HepG2 (cell line): ENCODE measurements around the gene SMIM11. TPM values are rescaled to one million over a fixed set of nuclear protein-coding genes. Genes with fewer than 3 reads are reported as not detected.

ENCODE experiments used
- ARNTL ChIP-seq: sonication (generic); formaldehyde crosslinking; IDR thresholded peaks from 2 replicates; pipeline ENCODE4 v1.4.0; 2020; ENCODE audit warnings: mild to moderate bottlenecking, missing genetic modification reagents
- CHD2 ChIP-seq: IDR thresholded peaks from 2 replicates; pipeline ENCODE4 v1.6.1; 2011; ENCODE audit warnings: low read depth, low read length, improper control_type of control experiment
- FOSL1 ChIP-seq: sonication (generic); formaldehyde crosslinking; IDR thresholded peaks from 2 replicates; pipeline ENCODE4 v1.9.0; 2021; ENCODE audit warnings: missing genetic modification reagents, borderline replicate concordance
- KMT2B ChIP-seq: IDR thresholded peaks from 2 replicates; pipeline ENCODE4 v1.6.1; 2016; ENCODE audit warnings: missing genetic modification reagents, missing compliant biosample characterization
- MED13 ChIP-seq: sonication (generic); formaldehyde crosslinking; IDR thresholded peaks from 2 replicates; pipeline ENCODE4 v1.5.0; 2020; ENCODE audit warnings: missing genetic modification reagents
- NAIF1 ChIP-seq: sonication (generic); formaldehyde crosslinking; IDR thresholded peaks from 2 replicates; pipeline ENCODE4 v1.5.0; 2020; ENCODE audit warnings: mild to moderate bottlenecking, missing genetic modification reagents, borderline replicate concordance
- NBN ChIP-seq: fragments of 450-650 bp; conservative IDR thresholded peaks from 2 replicates; pipeline ENCODE4 v1.6.1; 2017
- RCOR2 ChIP-seq: IDR thresholded peaks from 2 replicates; pipeline ENCODE4 v1.6.1; 2016; ENCODE audit warnings: missing biosample characterization, missing genetic modification reagents
- RFX5 ChIP-seq: IDR thresholded peaks from 2 replicates; pipeline ENCODE4 v1.6.1; 2011; ENCODE audit warnings: low read depth, low read length, improper control_type of control experiment
- SALL2 ChIP-seq: sonication (generic); formaldehyde crosslinking; IDR thresholded peaks from 2 replicates; pipeline ENCODE4 v1.8.1; 2023; ENCODE audit warnings: mild to moderate bottlenecking, missing genetic modification reagents, inconsistent platforms
- TRIM24 ChIP-seq: sonication (generic); formaldehyde crosslinking; IDR thresholded peaks from 2 replicates; pipeline ENCODE4 v1.8.0; 2022; ENCODE audit warnings: mild to moderate bottlenecking, missing genetic modification reagents
- XBP1 ChIP-seq: sonication (generic); formaldehyde crosslinking; IDR thresholded peaks from 2 replicates; pipeline ENCODE4 v1.5.0; 2020; ENCODE audit warnings: missing genetic modification reagents
- ZBTB10 ChIP-seq: sonication (generic); formaldehyde crosslinking; IDR thresholded peaks from 2 replicates; pipeline ENCODE4 v1.4.0; 2020; ENCODE audit warnings: missing genetic modification reagents, borderline replicate concordance
- ZNF383 ChIP-seq: sonication (generic); formaldehyde crosslinking; IDR thresholded peaks from 2 replicates; pipeline ENCODE4 v1.4.0; 2020; ENCODE audit warnings: missing genetic modification reagents, mild to moderate bottlenecking, borderline replicate concordance
- ZNF44 ChIP-seq: sonication (generic); formaldehyde crosslinking; IDR thresholded peaks from 2 replicates; pipeline ENCODE4 v1.5.1; 2020; ENCODE audit warnings: mild to moderate bottlenecking, missing genetic modification reagents
- polyA plus RNA-seq, 8 experiments: library from polyadenylated mRNA; depleted of rRNA in 3 of 8; stranded (reverse) in 7 of 8; unstranded in 1 of 8; fragments of >200 nt; fragmentation: Illumina TruSeq in 4 of 8; extraction: Trizol in 4 of 8; gene quantifications; 2 replicates each; pipeline versions ENCODE4 v1.2.1 to v1.2.3, GENCODE V29; 2011 to 2016; ENCODE audit warnings: low read depth in 4 of 8, missing spikeins in 1 of 8, mixed read lengths in 1 of 8; ENCODE audit not compliant: insufficient read depth in 1 of 8
- total RNA-seq, 5 experiments: library from RNA; depleted of rRNA; stranded (reverse); fragments of >200 nt; fragmentation: Illumina TruSeq; extraction: Trizol; gene quantifications; 2 replicates each; pipeline ENCODE4 v1.2.3, GENCODE V29; 2016; ENCODE audit warnings: low read depth in 1 of 5
- TF ChIP-seq, protein P1 (sequence below): sonication (generic); formaldehyde crosslinking; IDR thresholded peaks from 2 replicates; pipeline ENCODE4 v1.4.0; 2020; ENCODE audit warnings: missing genetic modification reagents

SMIM11 gene
- total and polyA plus RNA-seq, 2 of the 13 experiments (the other 11 are each of a cell fraction or from before 2014, with no cell fraction given) = 6.4 to 18.9 TPM

- no peak for TF ChIP-seq ZBTB10 (CRISPR knock-in tag)
- no peak for TF ChIP-seq ZNF44
- no peak for TF ChIP-seq ARNTL (CRISPR knock-in tag)
- TF ChIP-seq MED13 (CRISPR knock-in tag) = no peak
- TF ChIP-seq, protein P1, sequence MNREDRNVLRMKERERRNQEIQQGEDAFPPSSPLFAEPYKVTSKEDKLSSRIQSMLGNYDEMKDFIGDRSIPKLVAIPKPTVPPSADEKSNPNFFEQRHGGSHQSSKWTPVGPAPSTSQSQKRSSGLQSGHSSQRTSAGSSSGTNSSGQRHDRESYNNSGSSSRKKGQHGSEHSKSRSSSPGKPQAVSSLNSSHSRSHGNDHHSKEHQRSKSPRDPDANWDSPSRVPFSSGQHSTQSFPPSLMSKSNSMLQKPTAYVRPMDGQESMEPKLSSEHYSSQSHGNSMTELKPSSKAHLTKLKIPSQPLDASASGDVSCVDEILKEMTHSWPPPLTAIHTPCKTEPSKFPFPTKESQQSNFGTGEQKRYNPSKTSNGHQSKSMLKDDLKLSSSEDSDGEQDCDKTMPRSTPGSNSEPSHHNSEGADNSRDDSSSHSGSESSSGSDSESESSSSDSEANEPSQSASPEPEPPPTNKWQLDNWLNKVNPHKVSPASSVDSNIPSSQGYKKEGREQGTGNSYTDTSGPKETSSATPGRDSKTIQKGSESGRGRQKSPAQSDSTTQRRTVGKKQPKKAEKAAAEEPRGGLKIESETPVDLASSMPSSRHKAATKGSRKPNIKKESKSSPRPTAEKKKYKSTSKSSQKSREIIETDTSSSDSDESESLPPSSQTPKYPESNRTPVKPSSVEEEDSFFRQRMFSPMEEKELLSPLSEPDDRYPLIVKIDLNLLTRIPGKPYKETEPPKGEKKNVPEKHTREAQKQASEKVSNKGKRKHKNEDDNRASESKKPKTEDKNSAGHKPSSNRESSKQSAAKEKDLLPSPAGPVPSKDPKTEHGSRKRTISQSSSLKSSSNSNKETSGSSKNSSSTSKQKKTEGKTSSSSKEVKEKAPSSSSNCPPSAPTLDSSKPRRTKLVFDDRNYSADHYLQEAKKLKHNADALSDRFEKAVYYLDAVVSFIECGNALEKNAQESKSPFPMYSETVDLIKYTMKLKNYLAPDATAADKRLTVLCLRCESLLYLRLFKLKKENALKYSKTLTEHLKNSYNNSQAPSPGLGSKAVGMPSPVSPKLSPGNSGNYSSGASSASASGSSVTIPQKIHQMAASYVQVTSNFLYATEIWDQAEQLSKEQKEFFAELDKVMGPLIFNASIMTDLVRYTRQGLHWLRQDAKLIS (CRISPR knock-in tag) = no peak
- no peak for TF ChIP-seq ZNF383 (CRISPR knock-in tag)
- no peak for TF ChIP-seq NAIF1 (CRISPR knock-in tag)
- no peak for TF ChIP-seq FOSL1
- no peak for TF ChIP-seq NBN
- TF ChIP-seq XBP1 (CRISPR knock-in tag) = no peak
- TF ChIP-seq TRIM24 (CRISPR knock-in tag) = no peak
- TF ChIP-seq SALL2 (CRISPR knock-in tag) = no peak
- TF ChIP-seq CHD2 = no peak
- no peak for TF ChIP-seq RCOR2 (CRISPR knock-in tag)
- no peak for TF ChIP-seq KMT2B (CRISPR knock-in tag)
- TF ChIP-seq RFX5 = no peak
These were observed 23.5 kb upstream of the SMIM11 start (continued) for GRCh38 chr21:34351786-34352241.
